Heart left ventricle (tissue), 16 donors: Measurements from ENCODE around the gene AHRR. TPM values are rescaled to one million over a fixed set of nuclear protein-coding genes. Genes with fewer than 3 reads are reported as not detected.
A peak's percentile ranks its signal among the peaks of the same experiment; 100 is the strongest.

Experiments
- ATAC-seq, 4 donors: fragments of 200-7000 bp; cut with Tn5 transposase; one replicate each; pipeline ENCODE4 v1.9.1; 2020 to 2022; ENCODE audit warnings: moderate library complexity in 4 of 4, mild to moderate bottlenecking in 3 of 4, moderate number of reproducible peaks in 1 of 4
- DNase-seq, 5 donors: peaks; one replicate each; pipeline ENCODE4 v3.0.0-alpha.2; 2020
- H3K27ac ChIP-seq, 12 donors: fragments of 200-600 bp; sonication (generic) in 4 of 12; one replicate each; pipeline versions ENCODE4 v1.5.0 to v1.8.0; 2016 to 2022; ENCODE audit warnings: mild to moderate bottlenecking in 2 of 12
- H3K27me3 ChIP-seq, 9 donors: fragments of 200-600 bp; sonication (generic) in 2 of 9; one replicate each; pipeline versions ENCODE4 v1.5.1 to v1.8.0; 2016 to 2022; ENCODE audit warnings: mild to moderate bottlenecking in 3 of 9
- H3K36me3 ChIP-seq, 9 donors: fragments of 200-600 bp; sonication (generic) in 2 of 9; one replicate each; pipeline versions ENCODE4 v1.5.0 to v1.8.0; 2018 to 2022; ENCODE audit warnings: mild to moderate bottlenecking in 2 of 9
- H3K4me1 ChIP-seq, 12 donors: fragments of 200-600 bp; sonication (generic) in 4 of 12; one replicate each; pipeline versions ENCODE4 v1.5.0 to v1.8.0; 2016 to 2022; ENCODE audit warnings: mild to moderate bottlenecking in 3 of 12
- H3K4me3 ChIP-seq, 12 donors: fragments of 200-600 bp; sonication (generic) in 4 of 12; one replicate each; pipeline versions ENCODE4 v1.5.0 to v1.8.0; 2017 to 2022; ENCODE audit warnings: mild to moderate bottlenecking in 9 of 12, moderate library complexity in 4 of 12
- H3K9me3 ChIP-seq, 12 donors: fragments of 200-600 bp; sonication (generic) in 4 of 12; one replicate each; pipeline versions ENCODE4 v1.5.0 to v1.8.0; 2016 to 2022; ENCODE audit warnings: mild to moderate bottlenecking in 1 of 12
- CTCF ChIP-seq, 12 donors: fragments of 200-600 bp; sonication (generic) in 4 of 12; IDR thresholded peaks; one replicate each; pipeline versions ENCODE4 v1.5.0 to v1.8.0; 2018 to 2022; ENCODE audit warnings: antibody characterized with exemption in 12 of 12, mild to moderate bottlenecking in 5 of 12
- POLR2A ChIP-seq, 2 donors: fragments of 450-650 bp; IDR thresholded peaks; one replicate each; pipeline ENCODE4 v1.6.1; 2017; ENCODE audit warnings: antibody characterized with exemption in 2 of 2, mild to moderate bottlenecking in 2 of 2, moderate library complexity in 2 of 2
- WGBS, 4 donors: extraction: QIAGEN DNeasy Blood & Tissue Kit in 2 of 4; methylation state at CpG; one replicate each; pipeline versions ENCODE4 v1.1.5 to v1.1.7; 2013 to 2018; 5-methylcytosine and 5-hydroxymethylcytosine counted together
- intact Hi-C, 10 donors: fragments of 100-400 bp; cut with DNase I; formaldehyde crosslinking; loops; one replicate each; pipeline versions ENCODE4 v1.11.1 to v1.14.2; 2022
- polyA plus RNA-seq, 2 donors: library from polyadenylated mRNA; stranded (reverse); fragments of 200-250 nt; gene quantifications; one replicate each; pipeline ENCODE4 v1.2.3, GENCODE V29; 2013
- total RNA-seq, 9 donors: library from RNA; depleted of rRNA in 2 of 9; stranded (reverse); fragments of >200 nt in 2 of 9; fragmentation: NEBNext Ultra II Directional in 3 of 9; extraction: Animal tissue kit (Norgen Biotek cat#: 25700) in 3 of 9; gene quantifications; one replicate each; pipeline versions ENCODE4 v1.1.0 to v1.2.4, GENCODE V29; 2016 to 2023
- donor health status: ischemic (EF 13 %, LVEDD 7.1; RV severe dilation, severe dysfunction).
- donor health status: healthy with polysubstance abuse.
- donor health status: DM: no; HTN: yes; CAD: no.
- donor health status: DM: no; HTN: no; CAD: no.
- donor health status: ischemic (EF 25% LVEDD 6.9; RV normal size, moderate dysfunction).
- donor health status: ischemic (EF 25% LVEDD 5.7; RV mildly dilated, moderate dysfunction).
- donor health status: healthy.
- donor health status: DM: yes; HTN: yes; CAD: no.
- donor health status: ischemic (EF 35%, LVEDD 5.7; RV mildly dilated, moderate dysfunction).
- donor health status: nonischemic (EF 11% LVEDD 7.7; RV severe dilation, severe dysfunction).
- donor health status: DM: yes; HTN: yes; CAD: no.
- donor health status: PGD.
- donor health status: ischemic (EF 29% LVEDD 5.4; RV normal size, mild dysfunction).
- donor health status: nonischemic (EF 23%, LVEDD 6.1; RV moderate dilation, normal function).

Gene AHRR
- total and polyA plus RNA-seq, 11 donors = 0.11 to 0.69 (median 0.26) TPM; not detected in 2

GRCh38 chr5:389197-389821 is 67.8 kb downstream of the AHRR start:
- intact Hi-C loops = no loop called here
- Histone ChIP-seq H3K27ac (no peak overlapping the region), H3K4me1 (no peaks in the 10 kb centered on the region), H3K4me3 (no peak overlapping the region), H3K9me3 (peaks cover 0 to 22% (median 8%) of the 10 kb centered on the region in 12 donors), H3K27me3 (peaks cover 0 to 22% (median 0%) of the 10 kb centered on the region in 9 donors), H3K36me3 (no peaks in the 10 kb centered on the region)
- peak in 1 of 5 donors; percentile 40 for DNase-seq
- ATAC-seq = no peak
- 89 to 92% (median 90%) methylated on average over 32 of the region's 32 CpGs for WGBS, 4 donors
- no peak for TF ChIP-seq POLR2A (IDR thresholded peaks at IDR 0.05)
- TF ChIP-seq CTCF (IDR thresholded peaks at IDR 0.05) = no peak

DNA sequence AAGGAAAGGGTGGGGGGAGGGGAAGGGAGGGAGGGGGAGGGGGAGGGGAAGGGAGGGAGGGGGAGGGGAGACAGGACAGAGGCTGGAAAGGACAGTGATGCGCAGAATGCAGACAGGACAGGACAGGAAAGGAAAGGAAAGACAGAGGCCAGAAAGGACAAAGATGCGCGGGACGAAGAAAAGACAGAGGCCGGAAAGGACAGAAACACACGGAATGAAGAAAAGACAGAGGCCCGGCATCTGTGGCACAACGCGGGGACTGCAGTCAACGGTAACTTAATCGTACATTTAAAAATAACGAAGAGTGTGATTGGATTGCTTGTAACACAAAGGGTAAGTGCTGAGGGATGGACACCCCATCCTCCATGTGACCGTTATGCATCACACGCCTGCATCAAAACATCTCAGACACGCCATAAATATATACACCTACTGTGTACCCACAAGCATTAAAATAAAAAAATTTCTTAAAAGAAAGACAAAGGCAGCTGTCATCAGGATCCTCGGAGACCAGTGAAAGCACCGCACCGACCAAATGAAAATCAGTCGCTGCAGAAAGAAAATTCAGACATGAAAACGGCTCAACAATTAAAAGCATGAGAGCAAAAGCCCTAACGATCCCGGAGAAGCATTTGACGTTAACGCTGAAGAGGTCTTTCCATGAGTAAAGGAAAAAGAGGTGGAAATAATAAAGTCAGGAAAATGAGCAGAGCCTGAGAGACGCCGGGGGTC is 68.5 kb downstream of the AHRR start:
- TF ChIP-seq POLR2A (IDR thresholded peaks at IDR 0.05) = no peak
- TF ChIP-seq CTCF (IDR thresholded peaks at IDR 0.05) = no peak
- H3K36me3 ChIP-seq = no peaks in the 10 kb centered on the region
- H3K27ac ChIP-seq = no peak overlapping the region
- intact Hi-C loops = no loop called here
- H3K4me3 ChIP-seq = no peak overlapping the region
- ATAC-seq = no peak
- H3K9me3 ChIP-seq = peaks cover 0 to 15% (median 7%) of the 10 kb centered on the region in 12 donors
- H3K27me3 ChIP-seq = peaks cover 0 to 22% (median 0%) of the 10 kb centered on the region in 9 donors
- 78 to 82% (median 81%) methylated on average over 26 of the region's 26 CpGs for WGBS, 4 donors
- H3K4me1 ChIP-seq = no peaks in the 10 kb centered on the region
- no peak for DNase-seq

DNA sequence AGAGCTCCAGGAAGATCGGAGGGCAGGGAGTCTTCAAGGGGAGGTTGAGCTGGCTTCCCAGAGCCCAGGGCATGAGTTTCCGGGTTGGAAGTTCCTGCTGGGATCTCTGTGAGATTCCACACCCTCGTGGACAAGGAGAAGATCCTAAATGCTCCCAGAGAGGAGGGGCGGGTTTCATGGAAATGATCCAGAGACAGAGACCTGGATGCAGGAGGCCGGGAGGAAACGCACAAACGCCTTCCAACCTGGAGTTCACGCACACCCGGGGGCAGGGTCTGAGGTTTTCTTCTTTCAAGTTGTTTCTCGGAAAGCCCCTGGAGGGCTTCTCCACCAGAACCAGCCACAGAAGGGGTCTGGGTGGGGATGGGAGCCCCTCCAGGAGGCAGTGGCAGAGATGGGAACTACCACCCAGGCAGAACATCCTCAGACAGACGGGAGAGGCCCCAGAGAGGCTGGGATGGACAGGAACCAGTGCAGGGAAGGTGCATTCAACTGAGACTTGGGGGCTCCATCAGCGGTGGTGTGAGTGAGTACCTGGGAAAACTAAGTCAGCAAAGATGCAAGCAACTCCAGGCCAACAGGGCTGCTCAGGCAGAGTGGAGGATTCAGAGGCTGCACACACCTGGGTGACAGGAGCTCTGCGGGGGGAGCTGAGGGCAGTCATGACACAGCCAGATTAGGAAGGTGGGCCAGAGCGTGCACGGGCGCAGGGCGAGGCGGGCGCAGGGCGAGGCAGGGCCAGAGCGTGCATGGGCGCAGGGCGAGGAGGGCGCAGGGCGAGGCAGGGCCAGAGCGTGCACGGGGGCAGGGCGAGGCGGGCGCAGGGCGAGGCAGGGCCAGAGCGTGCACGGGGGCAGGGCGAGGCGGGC is 69.3 kb downstream of the AHRR start:
- DNase-seq (peak in 1 of 5 donors; percentile 45), ATAC-seq (no peak)
- peaks cover 0 to 7% (median 0%) of the 10 kb centered on the region in 12 donors for H3K9me3 ChIP-seq
- H3K4me1 ChIP-seq = no peaks in the 10 kb centered on the region
- H3K27me3 ChIP-seq = peaks cover 0 to 22% (median 0%) of the 10 kb centered on the region in 9 donors
- intact Hi-C loops = no loop called here
- no peak overlapping the region for H3K27ac ChIP-seq
- 53 to 77% (median 62%) methylated on average over 17 to 35 of the region's 35 CpGs for WGBS, 4 donors
- H3K36me3 ChIP-seq = no peaks in the 10 kb centered on the region
- no peak overlapping the region for H3K4me3 ChIP-seq
- TF ChIP-seq CTCF (IDR thresholded peaks at IDR 0.05) (no peak), POLR2A (IDR thresholded peaks at IDR 0.05) (no peak)
